Mucosa of stomach (tissue), 1 donor: ENCODE results near the gene LPIN1.
A peak's percentile ranks its signal among the peaks of the same experiment; 100 is the strongest.

ENCODE experiments used
- H3K27me3 ChIP-seq: one replicate; pipeline ENCODE4 v1.7.0; 2013; ENCODE audit warnings: mild to moderate bottlenecking, low read length; ENCODE audit not compliant: control insufficient read depth, insufficient read depth
- H3K36me3 ChIP-seq: one replicate; pipeline ENCODE4 v1.7.0; 2013; ENCODE audit warnings: low read length; ENCODE audit not compliant: control insufficient read depth, insufficient read depth
- H3K4me1 ChIP-seq: one replicate; pipeline ENCODE4 v1.7.0; 2013; ENCODE audit warnings: mild to moderate bottlenecking, low read length; ENCODE audit not compliant: control insufficient read depth, insufficient read depth
- H3K4me3 ChIP-seq: one replicate; pipeline ENCODE4 v1.7.0; 2013; ENCODE audit warnings: low read length
- H3K9ac ChIP-seq: one replicate; pipeline ENCODE4 v1.7.0; 2013; ENCODE audit warnings: mild to moderate bottlenecking, low read length, moderate library complexity
- H3K9me3 ChIP-seq: one replicate; pipeline ENCODE4 v1.7.0; 2013; ENCODE audit warnings: mild to moderate bottlenecking, low read length, moderate library complexity; ENCODE audit not compliant: control insufficient read depth
- donor health status: Pancreatic carcinoma.

The LPIN1 gene

GRCh38 chr2:11746376-11746806, at the start of gene LPIN1:
Gene LPIN1 (plus strand): TSS chr2:11746632. CDS start chr2:11765542, 18,910 bp downstream.
- Histone ChIP-seq H3K4me3 (peak within 1 kb of the TSS; percentile 40), H3K27me3 (no peaks in the 10 kb centered on the region), H3K4me1 (peaks cover 41% of the 10 kb centered on the region), H3K36me3 (no peaks in the 10 kb centered on the region), H3K9me3 (no peaks in the 10 kb centered on the region), H3K9ac (peak within 1 kb of the TSS; percentile 62)

GRCh38 chr2:11696736-11697102, 49.7 kb upstream of the LPIN1 start:
- Histone ChIP-seq H3K4me3 (no peak overlapping the region), H3K27me3 (no peaks in the 10 kb centered on the region), H3K36me3 (no peaks in the 10 kb centered on the region), H3K4me1 (no peaks in the 10 kb centered on the region), H3K9me3 (no peaks in the 10 kb centered on the region), H3K9ac (no peak overlapping the region)

GRCh38 chr2:11697103-11697871, 49.1 kb upstream of the LPIN1 start:
- Histone ChIP-seq H3K27me3 (no peaks in the 10 kb centered on the region), H3K36me3 (no peaks in the 10 kb centered on the region), H3K4me1 (no peaks in the 10 kb centered on the region), H3K9me3 (no peaks in the 10 kb centered on the region), H3K9ac (no peak overlapping the region), H3K4me3 (no peak overlapping the region)

GRCh38 chr2:11698009-11698922, 48.2 kb upstream of the LPIN1 start:
- Histone ChIP-seq H3K27me3 (no peaks in the 10 kb centered on the region), H3K4me3 (no peak overlapping the region), H3K9me3 (no peaks in the 10 kb centered on the region), H3K4me1 (no peaks in the 10 kb centered on the region), H3K9ac (no peak overlapping the region), H3K36me3 (no peaks in the 10 kb centered on the region)

GRCh38 chr2:11699686-11700670, 46.5 kb upstream of the LPIN1 start:
- no peaks in the 10 kb centered on the region for H3K9me3 ChIP-seq
- no peak overlapping the region for H3K9ac ChIP-seq
- H3K36me3 ChIP-seq: no peaks in the 10 kb centered on the region
- H3K4me1 ChIP-seq: no peaks in the 10 kb centered on the region
- H3K4me3 ChIP-seq: no peak overlapping the region
- H3K27me3 ChIP-seq: no peaks in the 10 kb centered on the region

GRCh38 chr2:11701206-11701605, 45.2 kb upstream of the LPIN1 start:
- no peaks in the 10 kb centered on the region for H3K36me3 ChIP-seq
- H3K27me3 ChIP-seq: no peaks in the 10 kb centered on the region
- no peaks in the 10 kb centered on the region for H3K4me1 ChIP-seq
- H3K4me3 ChIP-seq: no peak overlapping the region
- H3K9me3 ChIP-seq: no peaks in the 10 kb centered on the region
- H3K9ac ChIP-seq: no peak overlapping the region

GRCh38 chr2:11701751-11702301, 44.6 kb upstream of the LPIN1 start:
- Histone ChIP-seq H3K4me3 (no peak overlapping the region), H3K36me3 (no peaks in the 10 kb centered on the region), H3K9ac (no peak overlapping the region), H3K27me3 (no peaks in the 10 kb centered on the region), H3K9me3 (no peaks in the 10 kb centered on the region), H3K4me1 (no peaks in the 10 kb centered on the region)

- Histone ChIP-seq H3K36me3 (no peaks in the 10 kb centered on the region), H3K9ac (no peak overlapping the region), H3K27me3 (no peaks in the 10 kb centered on the region), H3K4me3 (no peak overlapping the region), H3K4me1 (no peaks in the 10 kb centered on the region), H3K9me3 (no peaks in the 10 kb centered on the region)
Measured at GRCh38 chr2:11702946-11703345, 43.5 kb upstream of the LPIN1 start.

- Histone ChIP-seq H3K9ac (no peak overlapping the region), H3K9me3 (no peaks in the 10 kb centered on the region), H3K4me3 (no peak overlapping the region), H3K36me3 (no peaks in the 10 kb centered on the region), H3K27me3 (no peaks in the 10 kb centered on the region), H3K4me1 (no peaks in the 10 kb centered on the region)
Measured at GRCh38 chr2:11703700-11704099, 42.7 kb upstream of the LPIN1 start.

- Histone ChIP-seq H3K36me3 (no peaks in the 10 kb centered on the region), H3K9ac (no peak overlapping the region), H3K27me3 (no peaks in the 10 kb centered on the region), H3K4me1 (no peaks in the 10 kb centered on the region), H3K9me3 (no peaks in the 10 kb centered on the region), H3K4me3 (no peak overlapping the region)
Measured at GRCh38 chr2:11705063-11705462, 41.4 kb upstream of the LPIN1 start.

- H3K9ac ChIP-seq: no peak overlapping the region
- H3K9me3 ChIP-seq: no peaks in the 10 kb centered on the region
- no peak overlapping the region for H3K4me3 ChIP-seq
- H3K36me3 ChIP-seq: no peaks in the 10 kb centered on the region
- no peaks in the 10 kb centered on the region for H3K27me3 ChIP-seq
- H3K4me1 ChIP-seq: no peaks in the 10 kb centered on the region
Measured at GRCh38 chr2:11705711-11706110, 40.7 kb upstream of the LPIN1 start.
